ENCODE measurements around the gene ZFYVE1.

DNA sequence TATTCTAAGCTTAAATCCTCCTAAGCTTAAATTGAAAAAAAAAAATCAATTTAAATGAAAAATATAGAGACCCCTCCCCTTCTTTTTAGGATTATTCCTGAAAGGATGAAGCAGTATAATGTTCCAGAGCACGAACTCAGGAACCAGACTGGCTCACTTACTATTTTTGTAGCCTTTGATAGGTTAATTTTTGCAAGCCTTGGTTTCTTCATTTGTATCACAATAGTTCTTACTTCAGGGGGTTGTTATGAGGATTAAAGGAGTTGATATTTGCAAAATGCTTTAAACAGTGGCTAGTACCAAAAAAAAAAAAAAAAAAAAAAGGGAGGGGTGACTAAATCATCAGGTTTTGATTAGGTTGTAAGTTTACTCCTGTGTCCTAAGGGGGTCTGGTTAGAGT, 28.3 kb upstream of the ZFYVE1 start:
- TF ChIP-seq EZH2 (IDR thresholded peaks at IDR 0.05; ENCODE audit: low read depth, unreplicated experiment): no peak
- TF ChIP-seq, protein P1, sequence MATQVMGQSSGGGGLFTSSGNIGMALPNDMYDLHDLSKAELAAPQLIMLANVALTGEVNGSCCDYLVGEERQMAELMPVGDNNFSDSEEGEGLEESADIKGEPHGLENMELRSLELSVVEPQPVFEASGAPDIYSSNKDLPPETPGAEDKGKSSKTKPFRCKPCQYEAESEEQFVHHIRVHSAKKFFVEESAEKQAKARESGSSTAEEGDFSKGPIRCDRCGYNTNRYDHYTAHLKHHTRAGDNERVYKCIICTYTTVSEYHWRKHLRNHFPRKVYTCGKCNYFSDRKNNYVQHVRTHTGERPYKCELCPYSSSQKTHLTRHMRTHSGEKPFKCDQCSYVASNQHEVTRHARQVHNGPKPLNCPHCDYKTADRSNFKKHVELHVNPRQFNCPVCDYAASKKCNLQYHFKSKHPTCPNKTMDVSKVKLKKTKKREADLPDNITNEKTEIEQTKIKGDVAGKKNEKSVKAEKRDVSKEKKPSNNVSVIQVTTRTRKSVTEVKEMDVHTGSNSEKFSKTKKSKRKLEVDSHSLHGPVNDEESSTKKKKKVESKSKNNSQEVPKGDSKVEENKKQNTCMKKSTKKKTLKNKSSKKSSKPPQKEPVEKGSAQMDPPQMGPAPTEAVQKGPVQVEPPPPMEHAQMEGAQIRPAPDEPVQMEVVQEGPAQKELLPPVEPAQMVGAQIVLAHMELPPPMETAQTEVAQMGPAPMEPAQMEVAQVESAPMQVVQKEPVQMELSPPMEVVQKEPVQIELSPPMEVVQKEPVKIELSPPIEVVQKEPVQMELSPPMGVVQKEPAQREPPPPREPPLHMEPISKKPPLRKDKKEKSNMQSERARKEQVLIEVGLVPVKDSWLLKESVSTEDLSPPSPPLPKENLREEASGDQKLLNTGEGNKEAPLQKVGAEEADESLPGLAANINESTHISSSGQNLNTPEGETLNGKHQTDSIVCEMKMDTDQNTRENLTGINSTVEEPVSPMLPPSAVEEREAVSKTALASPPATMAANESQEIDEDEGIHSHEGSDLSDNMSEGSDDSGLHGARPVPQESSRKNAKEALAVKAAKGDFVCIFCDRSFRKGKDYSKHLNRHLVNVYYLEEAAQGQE (IDR thresholded peaks at IDR 0.05; ENCODE audit: unreplicated experiment): no peak
- TF ChIP-seq CTCF (conservative IDR thresholded peaks at IDR 0.05; ENCODE audit: low read depth in 2 of 2): no peak
- no peak for TF ChIP-seq ZNF331 (CRISPR knock-in tag; IDR thresholded peaks at IDR 0.05; ENCODE audit: low read depth)
- no peak for TF ChIP-seq POLR2AphosphoS5 (IDR thresholded peaks at IDR 0.05; ENCODE audit: low read depth)
- no peak for TF ChIP-seq EZH2phosphoT487 (IDR thresholded peaks at IDR 0.05; ENCODE audit: unreplicated experiment)
- TF ChIP-seq CREB1 (CRISPR knock-in tag; IDR thresholded peaks at IDR 0.05; ENCODE audit: low read depth): no peak
- no peak for TF ChIP-seq STAT1 (IDR thresholded peaks at IDR 0.05; ENCODE audit: unreplicated experiment)

All from GM23338 (cell line).